Mesendoderm (in vitro differentiated cells): ENCODE measurements around the gene PPP1R3G.

Experiments used
- DNase-seq: peaks from one replicate; pipeline ENCODE4 v3.0.0; 2013
- H2AK5ac ChIP-seq: 2 replicates; pipeline ENCODE4 v1.6.1; 2013; ENCODE audit warnings: low read length, inconsistent platforms
- H2BK120ac ChIP-seq: 2 replicates; pipeline ENCODE4 v1.6.1; 2013; ENCODE audit warnings: low read depth, mild to moderate bottlenecking, low read length, moderate library complexity, mixed read lengths
- H2BK15ac ChIP-seq: replicated peaks from 2 replicates; pipeline ENCODE4 v1.6.1; 2013; ENCODE audit warnings: low read depth, mild to moderate bottlenecking, moderate library complexity
- H2BK5ac ChIP-seq: 2 replicates; pipeline ENCODE4 v1.6.1; 2013; ENCODE audit warnings: low read length, inconsistent platforms
- H3K18ac ChIP-seq: 2 replicates; pipeline ENCODE4 v1.6.1; 2013; ENCODE audit warnings: mild to moderate bottlenecking, low read length, mixed read lengths
- H3K23ac ChIP-seq: one replicate; pipeline ENCODE4 v1.6.1; 2013; ENCODE audit warnings: low read length
- H3K27ac ChIP-seq: 2 replicates; pipeline ENCODE4 v1.5.1; 2013; ENCODE audit warnings: low read depth, mild to moderate bottlenecking, inconsistent platforms, low read length, moderate library complexity
- H3K27me3 ChIP-seq: 2 replicates; pipeline ENCODE4 v1.6.1; 2013; ENCODE audit warnings: low read length, control low read depth, mild to moderate bottlenecking, inconsistent platforms; ENCODE audit not compliant: insufficient read depth, poor library complexity
- H3K36me3 ChIP-seq: 2 replicates; pipeline ENCODE4 v1.6.1; 2013; ENCODE audit warnings: low read length, inconsistent platforms; ENCODE audit not compliant: control insufficient read depth, insufficient read depth
- H3K4ac ChIP-seq: one replicate; pipeline ENCODE4 v1.6.1; 2013; ENCODE audit warnings: low read depth, mild to moderate bottlenecking, low read length, moderate library complexity
- H3K4me1 ChIP-seq: 2 replicates; pipeline ENCODE4 v1.6.1; 2013; ENCODE audit warnings: low read depth, low read length, inconsistent platforms; ENCODE audit not compliant: control insufficient read depth
- H3K4me2 ChIP-seq: 2 replicates; pipeline ENCODE4 v1.6.1; 2013; ENCODE audit warnings: low read length
- H3K4me3 ChIP-seq: 2 replicates; pipeline ENCODE4 v1.5.1; 2013; ENCODE audit warnings: mild to moderate bottlenecking, low read length
- H3K56ac ChIP-seq: one replicate; pipeline ENCODE4 v1.6.1; 2013; ENCODE audit warnings: low read length
- H3K79me1 ChIP-seq: 2 replicates; pipeline ENCODE4 v1.6.1; 2013; ENCODE audit warnings: low read length, inconsistent platforms
- H3K79me2 ChIP-seq: 2 replicates; pipeline ENCODE4 v1.6.1; 2013; ENCODE audit warnings: mild to moderate bottlenecking, low read length; ENCODE audit not compliant: control insufficient read depth, insufficient read depth
- H3K9ac ChIP-seq: 2 replicates; pipeline ENCODE4 v1.6.1; 2013; ENCODE audit warnings: low read length, inconsistent platforms
- H4K5ac ChIP-seq: one replicate; pipeline ENCODE4 v1.6.1; 2013; ENCODE audit warnings: low read length
- H4K8ac ChIP-seq: one replicate; pipeline ENCODE4 v1.6.1; 2013; ENCODE audit warnings: low read depth, mild to moderate bottlenecking, control low read depth, low read length, moderate library complexity
- WGBS: extraction: QIAGEN DNeasy Blood & Tissue Kit; methylation state at CpG from one replicate; pipeline ENCODE4 v1.1.7; 2013; ENCODE audit warnings: low lambda C conversion rate, missing lambda C conversion rate; ENCODE audit not compliant: insufficient coverage; ENCODE audit errors: extremely low coverage; 5-methylcytosine and 5-hydroxymethylcytosine counted together

Gene PPP1R3G

DNA sequence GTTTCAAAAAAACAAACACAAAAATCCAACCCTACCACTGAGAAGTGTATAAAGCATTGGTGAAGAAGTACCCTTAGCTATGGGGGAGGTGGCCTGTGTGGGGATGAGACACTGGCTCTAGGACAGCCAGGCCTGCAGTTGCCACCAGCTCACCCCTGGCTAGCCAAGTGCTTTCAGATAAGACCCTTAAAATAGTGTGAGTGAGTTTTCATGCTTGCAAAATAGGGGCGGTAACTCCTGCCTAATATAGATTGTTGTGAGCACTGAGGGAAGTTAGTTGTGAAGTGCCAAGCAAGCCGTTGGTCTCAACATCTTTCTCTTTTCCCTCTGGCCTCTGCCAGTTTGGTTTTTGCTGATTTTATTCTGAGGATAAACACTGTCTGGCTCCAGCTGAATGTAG, 11.3 kb downstream of the PPP1R3G start:
- Histone ChIP-seq H4K8ac (no peak overlapping the region), H3K36me3 (no peaks in the 10 kb centered on the region), H3K23ac (no peak overlapping the region), H2AK5ac (no peak overlapping the region), H3K9ac (no peak overlapping the region), H3K79me1 (no peaks in the 10 kb centered on the region), H3K79me2 (no peaks in the 10 kb centered on the region), H2BK5ac (no peak overlapping the region), H3K4ac (no peak overlapping the region), H3K56ac (no peak overlapping the region), H3K27ac (no peak overlapping the region), H3K4me2 (no peak overlapping the region), H3K4me3 (no peak overlapping the region), H3K18ac (no peak overlapping the region), H3K27me3 (no peaks in the 10 kb centered on the region), H3K4me1 (no peaks in the 10 kb centered on the region), H2BK120ac (no peak overlapping the region), H4K5ac (no peak overlapping the region), H2BK15ac (no peak overlapping the region)
- no peak for DNase-seq
- no CpG with 5 or more reads among the region's 2 CpGs for WGBS

DNA sequence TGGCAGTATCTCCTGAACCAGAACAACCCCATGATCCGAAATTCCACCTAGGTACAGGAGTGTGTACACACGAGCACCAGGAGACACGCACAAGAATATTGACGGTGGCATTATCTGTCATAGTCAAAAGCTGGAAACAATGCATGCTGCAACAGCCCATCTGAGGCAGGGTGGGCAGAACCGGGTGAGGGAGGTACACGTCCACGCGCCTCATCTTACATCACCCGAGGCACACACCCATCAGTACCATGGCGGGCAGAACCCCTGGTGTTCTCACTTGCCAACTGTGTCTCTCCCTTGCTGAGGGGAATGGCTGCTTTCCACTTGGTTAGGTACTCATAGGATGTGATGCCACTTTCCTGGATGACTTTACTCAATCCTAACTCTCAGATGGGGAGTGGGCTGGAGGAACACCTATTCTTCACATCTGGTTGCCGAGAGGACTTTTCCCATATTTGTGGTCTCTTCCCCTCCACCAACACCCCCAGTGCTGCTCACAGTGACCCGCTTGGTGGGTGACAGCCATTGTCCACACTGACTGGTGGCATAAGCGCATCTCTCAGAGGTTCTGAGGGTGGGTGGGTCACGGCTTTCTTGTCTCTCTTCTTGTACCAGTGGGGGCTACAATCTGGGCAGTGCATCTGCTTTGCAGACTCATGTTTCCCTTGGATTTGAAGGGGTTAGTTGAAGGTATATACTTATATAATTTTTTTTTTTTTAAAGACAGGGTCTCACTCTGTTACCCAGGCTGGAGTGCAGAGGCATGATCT, 13.5 kb downstream of the PPP1R3G start:
- WGBS = no CpG with 5 or more reads among the region's 14 CpGs
- no peak overlapping the region for H2BK120ac ChIP-seq
- H3K18ac ChIP-seq = no peak overlapping the region
- H3K36me3 ChIP-seq = no peaks in the 10 kb centered on the region
- H3K9ac ChIP-seq = no peak overlapping the region
- H3K4me2 ChIP-seq = no peak overlapping the region
- H3K27ac ChIP-seq = no peak overlapping the region
- no peak overlapping the region for H3K23ac ChIP-seq
- H3K4me1 ChIP-seq = no peaks in the 10 kb centered on the region
- H3K27me3 ChIP-seq = no peaks in the 10 kb centered on the region
- no peak overlapping the region for H2AK5ac ChIP-seq
- H2BK15ac ChIP-seq = no peak overlapping the region
- no peak overlapping the region for H4K8ac ChIP-seq
- H3K4ac ChIP-seq = no peak overlapping the region
- H3K79me2 ChIP-seq = no peaks in the 10 kb centered on the region
- DNase-seq = no peak
- H3K4me3 ChIP-seq = no peak overlapping the region
- no peak overlapping the region for H4K5ac ChIP-seq
- no peaks in the 10 kb centered on the region for H3K79me1 ChIP-seq
- no peak overlapping the region for H3K56ac ChIP-seq
- H2BK5ac ChIP-seq = no peak overlapping the region

DNA sequence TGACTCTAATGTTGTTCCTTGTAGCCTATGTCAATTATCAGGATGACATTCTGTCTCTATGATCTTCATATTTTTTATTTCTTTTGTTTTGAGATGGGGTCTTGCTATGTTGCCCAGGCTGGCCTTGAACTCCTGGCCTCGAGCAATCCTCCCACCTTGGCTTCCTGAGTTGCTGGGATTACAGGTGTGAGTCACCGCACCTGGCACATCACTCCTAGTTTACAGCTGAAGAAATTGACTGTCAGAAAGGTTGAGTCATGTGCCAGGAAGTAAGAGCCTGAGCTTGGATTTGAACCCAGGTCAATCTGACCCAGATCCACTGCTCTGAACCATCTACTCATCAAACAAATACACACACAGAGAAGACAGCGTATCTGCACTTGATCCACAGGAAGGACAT, 14.4 kb downstream of the PPP1R3G start:
- Histone ChIP-seq H3K4me3 (no peak overlapping the region), H2BK5ac (no peak overlapping the region), H3K56ac (no peak overlapping the region), H2BK15ac (no peak overlapping the region), H3K27ac (no peak overlapping the region), H2BK120ac (no peak overlapping the region), H3K36me3 (no peaks in the 10 kb centered on the region), H3K18ac (no peak overlapping the region), H3K79me2 (no peaks in the 10 kb centered on the region), H3K4me1 (no peaks in the 10 kb centered on the region), H2AK5ac (no peak overlapping the region), H3K4me2 (no peak overlapping the region), H3K27me3 (no peaks in the 10 kb centered on the region), H3K79me1 (no peaks in the 10 kb centered on the region), H3K4ac (no peak overlapping the region), H3K9ac (no peak overlapping the region), H4K5ac (no peak overlapping the region), H4K8ac (no peak overlapping the region), H3K23ac (no peak overlapping the region)
- no peak for DNase-seq
- WGBS = no CpG with 5 or more reads among the region's 3 CpGs

DNA sequence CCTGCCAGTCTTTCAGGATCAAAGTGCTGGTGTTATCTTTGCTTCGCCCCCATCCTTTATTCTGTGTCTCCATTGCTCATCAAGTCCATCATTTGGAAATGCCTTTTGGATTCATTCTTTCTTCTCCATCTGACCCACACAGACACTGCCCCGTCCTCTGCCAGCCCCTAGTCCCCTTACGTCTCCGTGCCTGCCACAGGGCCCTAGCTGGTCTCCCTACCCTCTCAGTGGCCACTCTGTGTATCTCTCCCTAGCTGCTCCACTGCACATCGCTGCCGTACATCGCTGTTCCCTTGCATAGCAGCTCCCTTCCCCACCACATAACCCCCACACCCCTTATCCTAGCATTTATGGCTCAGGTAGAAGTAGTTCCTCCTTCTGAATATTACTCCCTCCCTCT, 15.7 kb downstream of the PPP1R3G start:
- Histone ChIP-seq H4K5ac (no peak overlapping the region), H3K27ac (no peak overlapping the region), H3K27me3 (no peaks in the 10 kb centered on the region), H2BK120ac (no peak overlapping the region), H3K18ac (no peak overlapping the region), H3K56ac (no peak overlapping the region), H3K4ac (no peak overlapping the region), H3K4me2 (no peak overlapping the region), H2BK15ac (no peak overlapping the region), H2BK5ac (no peak overlapping the region), H4K8ac (no peak overlapping the region), H3K23ac (no peak overlapping the region), H2AK5ac (no peak overlapping the region), H3K4me1 (no peaks in the 10 kb centered on the region), H3K4me3 (no peak overlapping the region), H3K36me3 (no peaks in the 10 kb centered on the region), H3K9ac (no peak overlapping the region), H3K79me1 (no peaks in the 10 kb centered on the region), H3K79me2 (no peaks in the 10 kb centered on the region)
- WGBS = no CpG with 5 or more reads among the region's 7 CpGs
- DNase-seq = no peak

DNA sequence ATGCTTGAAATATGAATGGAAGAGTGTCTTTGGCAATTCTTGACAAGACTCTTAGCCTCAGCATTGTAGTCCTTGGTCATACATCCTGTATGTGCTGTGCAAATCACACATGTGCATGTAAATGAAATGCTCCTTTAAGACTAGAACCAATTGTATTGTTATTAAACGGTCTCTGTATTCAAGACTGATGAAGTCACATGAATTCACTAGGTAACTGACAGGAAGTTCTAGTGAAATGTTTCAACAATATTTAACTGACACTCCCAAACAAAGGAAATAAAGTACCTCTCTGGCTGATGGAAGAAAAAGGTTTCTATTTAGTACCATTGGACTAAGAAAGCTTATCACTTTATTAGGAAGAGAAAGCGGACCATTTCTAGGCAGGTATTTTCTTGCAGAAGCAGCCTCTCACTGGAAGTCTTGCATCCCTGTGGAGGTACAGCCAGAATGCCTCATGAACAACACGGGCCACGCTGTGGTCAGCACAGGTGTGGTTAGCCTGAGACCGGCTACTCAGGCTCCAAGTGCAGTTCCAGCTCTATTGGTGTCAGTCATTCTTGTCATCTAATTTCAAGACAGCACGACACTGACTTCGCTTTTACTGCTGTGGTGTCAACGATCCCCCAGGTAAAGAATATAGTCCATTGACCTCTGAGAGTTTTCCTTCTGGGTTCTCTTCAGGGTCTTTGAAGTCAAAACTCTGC, 17.3 kb downstream of the PPP1R3G start:
- H4K5ac ChIP-seq = no peak overlapping the region
- no peak overlapping the region for H3K4me3 ChIP-seq
- no peak overlapping the region for H3K23ac ChIP-seq
- no peak overlapping the region for H3K4me2 ChIP-seq
- no CpG with 5 or more reads among the region's 8 CpGs for WGBS
- H4K8ac ChIP-seq = no peak overlapping the region
- no peak overlapping the region for H3K18ac ChIP-seq
- H3K79me2 ChIP-seq = no peaks in the 10 kb centered on the region
- H2BK5ac ChIP-seq = no peak overlapping the region
- H2BK120ac ChIP-seq = no peak overlapping the region
- no peaks in the 10 kb centered on the region for H3K4me1 ChIP-seq
- H3K36me3 ChIP-seq = no peaks in the 10 kb centered on the region
- no peak overlapping the region for H3K9ac ChIP-seq
- H3K79me1 ChIP-seq = no peaks in the 10 kb centered on the region
- H2AK5ac ChIP-seq = no peak overlapping the region
- no peak overlapping the region for H3K27ac ChIP-seq
- H3K4ac ChIP-seq = no peak overlapping the region
- no peak overlapping the region for H3K56ac ChIP-seq
- no peak overlapping the region for H2BK15ac ChIP-seq
- H3K27me3 ChIP-seq = no peaks in the 10 kb centered on the region
- DNase-seq = no peak
